Middle frontal gyrus (tissue), 1 donor: ENCODE results near the gene GFOD1.

Experiments used
- DNase-seq: peaks from one replicate; pipeline ENCODE4 v3.0.0-alpha.2; 2015; ENCODE audit warnings: low spot score; ENCODE audit errors: extremely low spot score

Gene GFOD1, protein sequence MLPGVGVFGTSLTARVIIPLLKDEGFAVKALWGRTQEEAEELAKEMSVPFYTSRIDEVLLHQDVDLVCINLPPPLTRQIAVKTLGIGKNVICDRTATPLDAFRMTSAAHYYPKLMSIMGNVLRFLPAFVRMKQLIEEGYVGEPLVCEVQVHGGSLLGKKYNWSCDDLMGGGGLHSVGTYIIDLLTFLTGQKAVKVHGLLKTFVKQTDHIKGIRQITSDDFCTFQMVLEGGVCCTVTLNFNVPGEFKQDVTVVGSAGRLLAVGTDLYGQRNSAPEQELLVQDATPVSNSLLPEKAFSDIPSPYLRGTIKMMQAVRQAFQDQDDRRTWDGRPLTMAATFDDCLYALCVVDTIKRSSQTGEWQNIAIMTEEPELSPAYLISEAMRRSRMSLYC

DNA sequence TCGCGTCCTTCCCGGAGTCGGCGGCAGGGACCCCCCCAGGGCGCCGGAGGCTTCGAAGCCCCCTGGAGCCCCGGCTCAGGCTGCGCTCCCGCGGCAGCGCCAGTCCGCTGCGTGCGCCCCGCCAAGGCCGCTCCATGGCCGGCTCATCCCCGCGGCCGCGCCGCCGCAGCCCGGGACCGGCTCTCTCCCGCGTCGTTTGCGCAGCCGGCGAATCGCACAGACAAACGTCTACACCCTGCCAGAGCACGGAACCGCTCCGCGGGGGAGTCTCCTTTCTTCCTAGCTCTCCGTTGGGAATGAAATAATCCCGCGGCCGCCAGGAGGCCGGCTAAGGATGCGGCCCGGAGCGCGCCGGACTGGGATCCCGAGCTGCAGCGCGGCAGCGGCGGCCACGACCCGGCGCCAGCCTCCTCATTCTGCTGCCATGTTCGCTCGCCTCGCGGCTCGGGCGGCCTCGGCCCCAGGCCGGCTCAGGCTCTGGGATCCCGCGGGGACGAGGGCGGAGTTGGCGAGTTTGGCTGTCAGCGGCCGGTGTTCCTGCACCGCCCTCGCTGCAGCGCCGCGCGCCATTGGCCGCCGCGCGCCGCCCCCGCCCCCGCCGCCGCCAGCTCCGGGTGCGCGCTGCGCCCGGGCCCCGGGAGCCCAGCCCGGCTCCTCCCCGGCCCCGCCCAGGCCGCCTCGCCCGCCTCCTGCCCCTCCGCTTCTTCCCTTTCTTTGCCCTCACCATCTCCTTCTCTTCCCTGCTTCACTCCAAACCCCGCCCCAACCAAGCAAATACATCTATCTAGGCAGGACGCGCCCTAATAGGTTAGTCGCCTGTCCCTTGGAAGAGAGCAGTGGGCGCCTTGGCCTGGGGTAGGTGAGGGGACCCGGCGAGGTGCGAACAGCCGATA is at the start of gene GFOD1:
TSS of gene GFOD1 (minus strand) at position 479 of the 893 bp plus-strand sequence. CDS start 710 bp downstream, outside the sequence.
- DNase-seq, result peak; percentile 81

DNA sequence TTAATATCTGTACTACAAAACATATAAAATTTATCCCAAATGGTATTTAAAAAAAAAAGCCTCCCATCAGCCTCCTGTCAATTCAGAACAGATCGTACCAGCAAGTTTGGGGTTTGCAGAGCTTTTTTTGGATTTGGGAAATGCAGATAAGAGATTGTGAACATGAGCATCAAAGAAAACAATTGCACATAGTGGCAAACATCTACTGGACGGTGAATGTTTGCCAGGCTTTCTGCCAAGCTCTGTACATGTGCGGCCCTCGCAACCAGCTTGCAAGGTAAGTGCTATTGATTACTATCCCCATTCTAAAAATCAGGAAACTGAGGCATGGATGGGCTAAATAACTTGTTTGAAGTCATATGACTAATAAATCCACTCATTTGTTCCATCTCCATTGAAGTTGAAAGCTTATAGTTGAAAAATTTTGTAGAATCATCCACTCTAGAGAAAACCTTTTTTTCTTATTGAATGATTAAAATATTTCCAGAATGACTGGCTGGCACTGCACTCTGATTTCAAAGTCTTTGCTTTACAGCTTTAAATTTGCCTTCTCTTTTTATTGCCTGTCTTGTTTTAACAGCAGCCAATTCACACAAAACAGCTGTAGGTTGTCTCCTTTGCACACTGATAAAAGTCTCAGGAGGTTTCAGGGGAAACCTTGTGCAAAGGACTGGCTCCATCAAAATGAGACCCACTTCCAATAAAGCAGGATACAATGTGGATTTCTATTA is 49.6 kb upstream of the GFOD1 start:
- DNase-seq, result no peak

DNA sequence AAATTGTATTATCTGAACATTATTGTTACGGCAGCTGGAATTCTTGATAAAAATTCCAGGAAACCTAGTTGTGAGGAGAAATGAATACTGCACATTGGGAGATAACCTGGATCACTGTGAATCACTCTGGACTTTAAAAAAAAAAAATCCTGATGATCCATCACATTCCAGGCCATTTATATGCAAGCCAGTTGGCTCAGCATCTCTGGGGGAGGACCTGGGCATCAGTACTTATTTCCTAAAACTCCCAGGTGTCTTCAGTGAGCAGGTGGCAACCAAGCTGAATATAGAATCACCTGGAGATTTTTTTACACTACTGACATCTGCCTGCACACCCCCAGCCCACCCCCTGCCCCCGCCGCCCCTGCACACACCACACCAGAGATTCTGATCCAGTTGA is 47.9 kb upstream of the GFOD1 start:
- no peak for DNase-seq

DNA sequence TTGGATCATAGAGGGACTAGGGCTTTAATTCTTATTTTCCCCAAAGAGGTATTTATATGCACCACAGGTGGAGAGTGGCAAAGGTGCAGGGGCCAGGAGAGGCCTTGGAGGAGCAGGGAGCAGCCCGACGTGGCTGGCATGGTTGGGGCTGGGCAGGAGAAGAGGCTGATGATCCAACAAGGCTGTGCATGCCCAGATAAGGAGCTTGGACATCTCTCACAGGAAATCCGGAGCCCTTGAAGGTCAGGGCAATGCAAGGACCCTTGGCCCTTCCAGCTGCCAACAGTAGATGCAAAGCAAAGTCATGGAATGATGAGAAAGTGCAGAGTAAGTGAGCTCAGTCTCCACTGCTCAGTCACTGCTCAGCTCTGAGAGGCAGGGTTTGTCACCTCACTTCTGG is 47.1 kb upstream of the GFOD1 start:
- no peak for DNase-seq

DNA sequence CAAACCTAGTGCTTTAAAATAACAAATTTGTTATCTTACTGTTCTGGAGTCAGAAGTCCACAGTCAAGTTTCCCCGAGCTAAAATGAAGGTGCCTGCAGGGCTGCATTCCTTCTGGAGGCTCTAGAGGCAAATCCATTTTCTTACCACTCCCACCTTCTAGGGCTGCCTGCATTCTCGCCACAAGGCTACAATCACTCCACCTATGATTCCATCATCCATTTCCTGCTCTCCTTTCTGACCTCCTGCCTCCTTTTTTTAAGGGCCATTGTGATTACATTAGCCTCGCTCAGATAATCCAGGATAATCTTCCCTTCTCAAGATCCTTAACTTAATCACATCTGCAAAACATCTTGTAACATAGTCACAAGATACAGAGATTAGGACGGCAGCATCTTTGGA is 44.6 kb upstream of the GFOD1 start:
- DNase-seq, result no peak

DNA sequence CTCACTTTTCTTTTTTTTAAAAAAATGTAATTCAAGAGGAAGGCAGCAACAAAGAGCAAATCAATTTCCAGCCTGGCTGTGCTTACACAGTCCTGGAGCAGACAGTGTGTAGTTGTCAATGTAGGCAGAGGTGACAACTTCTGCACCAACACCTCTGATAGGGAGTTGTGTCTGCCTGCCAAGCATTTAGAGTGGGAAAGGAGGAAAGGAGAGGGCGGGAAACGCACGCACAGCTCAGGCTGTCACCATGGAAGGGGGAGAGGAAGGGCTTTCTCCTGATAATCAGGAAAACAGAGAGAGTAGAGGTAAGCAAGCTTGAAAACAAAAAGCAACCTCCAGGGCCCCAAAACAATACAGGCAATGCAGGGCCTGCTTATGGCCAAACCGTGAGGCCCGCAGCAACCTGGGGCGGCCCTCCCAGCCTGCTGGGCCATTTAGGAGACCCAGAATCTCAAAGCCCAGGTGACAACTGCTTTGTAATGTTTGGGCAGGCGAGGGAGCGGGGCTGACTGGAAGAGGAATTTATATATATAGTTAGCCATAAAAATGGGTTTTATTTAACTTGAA is 41.5 kb upstream of the GFOD1 start:
- peak; percentile 15 for DNase-seq

DNA sequence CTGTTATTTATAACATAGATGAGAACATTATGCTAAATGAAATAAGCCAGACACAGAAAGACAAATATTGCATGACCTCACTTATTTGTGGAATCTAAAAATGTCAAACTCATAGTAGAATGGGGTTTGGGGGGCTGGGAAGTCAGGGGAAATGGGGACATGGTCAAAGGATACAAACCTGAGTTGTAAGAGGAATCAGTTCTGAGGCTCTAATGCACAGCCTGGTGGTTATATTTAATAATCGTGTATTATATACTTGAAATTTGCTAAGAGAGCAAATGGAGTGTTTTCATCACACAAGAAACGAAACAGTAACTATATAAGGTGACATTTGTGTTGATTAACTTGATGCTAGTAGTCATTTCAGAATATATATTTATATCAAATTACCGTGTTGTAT is 40.8 kb upstream of the GFOD1 start:
- no peak for DNase-seq

DNA sequence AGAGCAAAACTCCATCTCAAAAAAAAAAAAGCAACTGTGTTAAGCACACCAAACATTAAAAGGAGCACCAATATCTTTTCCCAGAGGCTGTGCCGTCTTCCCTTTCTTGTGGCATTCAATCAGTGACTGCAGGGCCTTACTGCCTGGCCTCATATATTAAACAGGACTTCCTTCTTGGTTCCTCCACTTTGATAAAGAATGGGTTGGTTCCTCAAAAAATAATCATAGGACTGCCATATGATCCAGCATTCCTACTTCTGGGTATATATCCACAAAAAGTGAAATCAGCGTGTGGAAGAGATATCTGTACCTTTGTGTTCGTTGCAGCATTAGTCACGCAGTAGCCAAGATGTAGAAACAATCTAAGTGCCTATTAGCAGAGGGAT is 40.3 kb upstream of the GFOD1 start:
- DNase-seq, result no peak

DNA sequence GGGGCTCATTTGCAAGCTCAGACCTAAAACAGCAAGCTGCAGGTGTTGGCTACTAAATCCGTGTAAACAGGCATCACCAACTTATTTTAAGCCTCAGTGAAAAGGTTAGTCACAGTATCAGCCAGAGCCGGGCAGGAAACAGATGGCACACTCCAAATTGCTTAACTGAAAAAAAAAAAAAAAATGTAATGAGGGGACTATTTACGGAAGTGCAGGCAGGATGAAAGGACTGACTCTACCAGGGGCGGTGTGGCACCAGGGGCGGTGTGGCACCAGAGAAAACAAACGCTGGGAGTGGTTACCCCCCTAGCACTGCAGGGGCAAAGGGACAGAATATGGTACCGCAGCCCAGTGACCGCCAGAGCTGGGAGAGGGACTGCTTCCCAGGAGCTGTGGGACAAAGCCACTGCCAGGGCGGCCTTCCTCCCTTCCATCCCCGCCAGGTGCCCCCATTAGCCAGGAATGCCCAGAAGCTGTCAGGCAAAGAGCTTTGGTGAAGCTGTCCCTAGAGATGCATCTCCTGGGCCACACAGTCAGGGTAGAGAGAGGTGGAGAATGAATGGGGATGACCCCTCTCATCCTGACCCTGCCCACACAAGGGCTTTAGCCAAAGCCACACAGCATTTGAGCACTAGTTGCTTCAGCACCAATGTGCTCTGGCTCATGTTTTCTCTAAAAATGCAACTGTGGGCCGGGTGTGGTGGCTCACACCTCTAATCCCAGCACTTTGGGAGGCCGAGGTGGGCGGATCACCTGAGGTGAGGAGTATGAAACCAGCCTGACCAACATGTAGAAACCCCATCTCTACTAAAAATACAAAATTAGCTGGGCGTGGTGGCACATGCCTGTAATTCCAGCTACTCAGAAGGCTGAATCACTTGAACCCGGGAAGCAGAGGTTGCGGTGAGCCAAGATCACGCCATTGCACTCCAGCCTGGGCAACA is 39.6 kb upstream of the GFOD1 start:
- DNase-seq, result no peak

DNA sequence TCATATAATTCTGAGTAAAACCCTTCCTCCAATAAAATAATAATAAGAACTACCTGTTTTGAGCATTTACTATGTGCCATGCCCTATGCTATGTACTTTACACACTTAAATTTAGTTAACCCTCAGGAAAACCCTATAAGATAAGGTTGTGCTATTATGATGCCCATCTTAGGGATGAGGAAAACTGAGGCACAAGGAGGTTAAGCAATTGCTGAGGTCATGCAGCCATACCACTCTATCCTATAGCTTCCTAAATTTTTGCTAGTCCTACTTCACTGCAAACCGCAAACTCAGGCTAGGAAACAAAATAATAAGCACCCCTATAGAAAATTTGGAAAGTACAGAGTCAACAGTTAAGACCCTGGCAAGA is 38.9 kb upstream of the GFOD1 start:
- no peak for DNase-seq

DNA sequence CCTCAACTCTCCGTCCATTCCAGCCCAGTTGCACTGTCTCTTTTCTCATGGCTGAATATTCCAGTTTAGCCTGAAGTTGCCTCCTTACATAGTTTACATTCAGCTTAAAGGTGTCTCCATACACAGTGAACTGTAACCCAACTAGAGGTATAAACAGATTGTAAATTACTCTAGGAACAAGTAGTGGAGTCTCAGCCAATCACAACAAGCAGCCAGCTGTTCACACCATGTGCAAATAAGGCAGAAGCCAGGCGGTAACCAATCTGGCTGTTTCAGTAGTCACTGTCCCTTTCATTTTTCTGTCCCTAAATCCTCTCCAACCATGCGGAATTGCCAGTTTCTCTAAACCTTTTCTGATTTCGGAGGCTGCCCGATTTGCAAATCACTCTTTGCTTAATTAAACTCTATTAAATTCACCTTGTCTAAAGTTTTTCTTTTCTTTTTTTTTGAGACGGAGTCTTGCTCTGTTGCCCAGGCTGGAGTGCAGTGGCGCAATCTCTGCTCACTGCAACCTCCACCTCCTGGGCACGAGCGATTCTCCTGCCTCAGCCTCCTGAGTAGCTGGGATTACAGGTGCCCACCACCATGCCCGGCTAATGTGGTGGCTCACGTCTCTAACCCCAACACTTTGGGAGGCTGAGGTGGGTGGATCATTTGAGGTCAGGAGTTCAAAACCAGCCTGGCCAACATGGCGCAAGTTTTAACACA is 37.6 kb upstream of the GFOD1 start:
- no peak for DNase-seq

DNA sequence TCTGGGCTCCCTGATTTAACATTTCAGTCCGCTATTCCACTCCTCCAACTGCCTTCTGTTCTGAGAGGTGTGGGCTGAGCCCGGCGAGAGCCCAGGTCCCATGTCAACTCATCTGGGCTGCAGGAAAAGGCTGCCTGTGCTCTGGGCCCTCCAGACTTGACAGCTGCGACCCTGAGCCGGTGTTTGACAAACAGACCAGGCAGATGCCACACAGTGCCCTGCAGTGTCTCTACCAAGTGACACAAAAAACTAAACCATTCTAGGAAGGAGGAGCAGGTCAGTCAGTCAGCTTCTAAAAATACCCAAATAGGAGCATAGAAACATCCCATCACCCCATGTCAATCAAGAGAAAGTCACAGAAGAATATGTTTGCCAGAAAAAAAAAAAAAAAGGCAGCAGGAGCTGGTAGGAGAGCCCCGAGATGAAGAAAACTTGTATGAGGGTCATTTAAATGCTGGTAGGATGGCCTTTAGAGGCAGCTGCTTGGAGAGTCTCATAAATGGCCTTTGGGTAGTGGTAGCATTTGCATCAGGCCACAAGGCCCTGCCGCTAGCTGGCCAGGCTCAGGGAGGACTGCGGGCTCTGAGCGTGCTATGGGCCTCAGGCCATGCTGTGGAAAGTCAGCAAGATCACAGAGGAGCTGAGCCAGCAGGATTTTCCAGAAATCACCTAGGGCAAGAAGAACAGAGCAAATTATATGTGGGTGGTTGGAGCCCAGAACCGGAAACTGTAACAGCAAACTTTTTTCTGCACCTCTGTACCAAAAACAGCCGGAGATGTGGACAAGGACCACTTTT is 36.6 kb upstream of the GFOD1 start:
- DNase-seq, result no peak

DNA sequence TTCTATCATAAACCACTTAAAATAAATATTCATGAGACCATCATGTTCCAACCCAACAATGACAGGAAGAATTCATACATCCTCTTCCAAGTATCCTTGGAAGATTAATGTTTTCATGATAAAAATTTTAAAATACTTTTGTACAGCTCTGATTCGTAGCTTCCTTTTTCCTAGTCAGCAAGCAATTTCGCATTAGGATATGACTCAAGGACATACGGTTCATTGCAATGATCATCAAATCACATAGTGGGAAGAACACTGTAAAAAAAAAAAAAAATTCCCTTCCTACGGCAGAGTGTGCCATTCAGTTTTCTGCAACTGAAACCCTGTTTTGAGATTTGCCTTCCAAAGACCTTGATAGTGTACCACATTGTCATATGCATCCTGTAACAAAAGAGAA is 35.3 kb upstream of the GFOD1 start:
- no peak for DNase-seq

DNA sequence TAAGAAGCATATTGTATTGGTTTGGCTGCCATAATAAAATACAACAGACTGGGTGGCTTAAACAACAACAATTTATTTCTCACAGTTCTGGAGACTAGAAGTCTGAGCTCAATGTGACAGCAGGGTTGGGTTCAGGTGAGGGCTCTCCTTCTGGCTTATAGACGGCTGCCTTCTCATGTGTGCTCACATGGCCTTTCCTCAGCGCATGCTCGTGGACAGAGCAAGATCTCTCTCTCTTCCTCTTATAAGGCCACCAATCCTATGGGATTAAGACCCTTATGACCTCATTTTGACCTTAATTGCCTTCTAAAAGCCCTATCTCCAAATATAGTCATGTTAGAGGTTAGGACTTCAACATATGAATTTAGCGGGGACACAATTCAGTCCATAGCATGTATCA is 32.4 kb upstream of the GFOD1 start:
- no peak for DNase-seq

DNA sequence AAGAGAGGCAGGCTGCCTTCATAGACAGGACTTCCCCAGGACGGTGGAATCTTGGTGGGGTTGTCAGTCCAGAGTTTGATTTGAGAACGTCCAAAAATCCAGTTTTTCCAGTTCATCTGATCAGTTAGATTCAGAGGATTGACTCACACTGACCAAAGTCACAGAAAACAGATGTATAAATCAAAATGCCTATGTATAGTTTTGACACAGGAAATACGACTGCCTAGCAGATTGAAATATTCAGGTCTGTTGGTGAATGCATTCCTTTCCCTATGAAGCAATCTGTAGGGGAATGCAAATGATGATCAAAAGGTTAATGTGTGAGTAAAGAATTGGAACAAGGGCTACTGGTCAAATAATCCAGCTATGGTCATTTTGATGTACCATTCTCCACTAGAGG is 29.7 kb upstream of the GFOD1 start:
- DNase-seq, result no peak

DNA sequence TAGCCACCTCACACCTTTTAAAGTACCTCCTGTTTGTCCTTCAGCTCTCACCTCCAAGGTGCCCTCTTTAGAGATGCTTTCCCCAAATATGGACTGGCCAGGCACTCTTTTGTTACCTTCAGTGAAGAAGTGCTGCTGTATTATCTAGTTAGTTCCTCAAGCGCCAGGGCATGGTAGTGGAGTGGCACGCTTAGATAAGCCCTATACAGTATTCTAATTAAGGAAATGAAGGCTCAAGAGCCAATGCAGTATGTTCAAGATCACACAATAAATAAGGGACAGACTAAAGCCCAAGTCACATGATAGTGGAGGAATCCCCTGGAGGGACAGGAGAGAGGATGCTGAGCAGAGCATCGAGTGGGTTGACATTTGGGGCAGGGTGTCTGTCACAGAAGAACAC is 28.5 kb upstream of the GFOD1 start:
- no peak for DNase-seq

DNA sequence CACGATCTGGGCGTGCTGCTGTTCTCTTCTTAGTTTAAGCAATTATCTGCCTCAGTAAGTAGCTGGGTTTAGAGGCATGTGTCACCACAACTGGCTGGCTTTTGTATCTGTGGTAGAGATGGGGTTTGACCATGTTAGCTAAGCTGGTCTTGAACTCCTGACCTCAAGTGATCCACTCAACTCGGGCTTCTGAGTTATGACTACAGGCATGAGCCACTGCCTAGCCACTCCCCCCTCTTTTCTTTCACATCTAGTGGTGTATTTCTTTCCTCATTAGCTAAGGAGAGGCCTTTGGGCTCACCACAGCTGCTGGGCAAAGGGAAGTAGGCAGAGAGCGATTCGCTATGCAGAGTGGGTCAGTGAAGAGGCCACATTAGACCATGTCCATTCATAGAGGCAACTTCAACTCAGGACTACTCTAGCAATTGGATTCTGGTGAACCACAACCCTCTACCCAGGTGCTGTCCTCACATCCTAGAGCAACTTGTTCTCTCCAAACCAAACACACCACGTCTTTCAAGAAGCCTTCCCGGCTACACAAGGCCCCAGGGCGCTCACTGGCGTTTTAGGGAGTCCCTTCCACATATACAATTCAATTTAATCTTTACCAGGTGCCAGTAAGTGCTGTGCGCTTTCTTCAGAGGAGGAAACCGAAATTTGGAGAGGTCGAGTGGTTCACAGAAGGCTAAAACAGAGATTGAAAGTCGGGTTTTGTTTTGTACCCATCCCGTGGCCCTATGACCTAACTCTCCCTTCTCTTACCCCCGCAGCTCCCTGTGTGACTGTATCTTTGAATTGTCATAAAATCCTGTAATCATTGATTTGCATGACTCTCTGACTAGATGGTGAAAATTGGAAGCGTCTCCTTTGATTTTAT is 26.5 kb upstream of the GFOD1 start:
- no peak for DNase-seq

DNA sequence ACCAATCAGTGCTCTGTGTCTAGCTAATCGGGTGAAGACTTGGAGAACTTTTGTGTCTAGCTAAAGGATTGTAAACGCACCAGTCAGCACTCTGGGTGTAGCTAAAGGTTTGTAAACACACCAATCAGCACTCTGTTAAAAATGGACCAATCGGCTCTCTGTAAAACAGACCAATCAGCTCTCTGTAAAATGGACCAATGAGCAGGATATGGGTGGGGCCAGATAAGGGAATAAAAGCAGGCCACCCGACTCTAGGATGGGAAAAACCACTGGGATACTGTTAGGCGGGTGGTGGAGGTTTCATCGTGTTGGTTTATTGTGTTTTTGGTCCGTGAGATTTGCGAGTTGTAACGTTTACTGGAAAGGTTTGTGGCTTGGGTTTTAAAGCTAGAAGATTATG is 25.5 kb upstream of the GFOD1 start:
- DNase-seq, result no peak
